HL-60 (cell line): ENCODE results near the gene PDE4A.

Source experiments
- DNase-seq, 2 experiments: peaks; one replicate each; pipeline ENCODE4 v3.0.0-alpha.2; 2010 to 2020; ENCODE audit warnings: low read depth in 1 of 2, low spot score in 1 of 2
- H3K27ac ChIP-seq: fragments of 250-450 bp; sonication (Bioruptor Pico); replicated peaks from 2 replicates; pipeline ENCODE4 v1.5.1; 2020; ENCODE audit warnings: mild to moderate bottlenecking, moderate library complexity
- H3K27me3 ChIP-seq: fragments of 250-450 bp; sonication (Bioruptor Pico); 2 replicates; pipeline ENCODE4 v1.5.1; 2021; ENCODE audit warnings: mild to moderate bottlenecking, moderate library complexity; ENCODE audit not compliant: insufficient read depth, poor library complexity, severe bottlenecking
- H3K4me3 ChIP-seq: replicated peaks from 2 replicates; pipeline ENCODE4 v1.5.1; 2011; ENCODE audit warnings: mild to moderate bottlenecking, control low read depth, low read length; ENCODE audit not compliant: insufficient read depth
- CTCF ChIP-seq: IDR thresholded peaks from one replicate; pipeline ENCODE4 v1.5.1; 2011; ENCODE audit warnings: low read length, control low read depth, inconsistent platforms; ENCODE audit not compliant: insufficient read depth
- GABPA ChIP-seq: IDR thresholded peaks from 2 replicates; pipeline ENCODE4 v1.6.1; 2012; ENCODE audit warnings: low read depth
- POLR2AphosphoS5 ChIP-seq: IDR thresholded peaks from 2 replicates; pipeline ENCODE4 v1.6.1; 2012; ENCODE audit warnings: low read depth
- REST ChIP-seq: IDR thresholded peaks from 2 replicates; pipeline ENCODE4 v1.6.1; 2012; ENCODE audit warnings: low read depth; ENCODE audit not compliant: insufficient replicate concordance
- SPI1 ChIP-seq: IDR thresholded peaks from 2 replicates; pipeline ENCODE4 v1.6.1; 2012; ENCODE audit warnings: low read depth, mild to moderate bottlenecking, borderline replicate concordance

PDE4A gene

DNA sequence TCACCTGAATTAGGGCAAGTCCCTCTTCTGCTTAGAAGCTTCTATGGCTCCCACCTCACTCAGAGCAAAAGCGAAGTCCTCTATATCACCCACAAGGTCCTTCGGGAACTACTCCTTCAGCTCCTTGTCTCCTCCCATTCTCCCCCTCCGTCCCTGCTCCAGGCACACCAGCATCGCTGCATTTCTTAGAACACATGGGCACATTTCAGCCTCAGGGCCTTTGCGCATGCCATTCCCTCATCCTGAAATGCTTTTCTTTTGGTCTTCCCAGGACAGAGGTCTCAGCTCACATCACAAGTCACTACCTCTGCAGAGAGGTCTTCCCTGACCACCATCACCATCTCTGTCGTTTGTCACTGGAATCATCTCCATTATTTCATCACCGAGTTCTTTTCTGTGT, 92.9 kb downstream of the PDE4A start:
- Histone ChIP-seq H3K27me3 (peaks cover 48% of the 10 kb centered on the region), H3K27ac (no peak overlapping the region), H3K4me3 (no peak overlapping the region)
- DNase-seq = no peak
- TF ChIP-seq CTCF (no peak), SPI1 (no peak)

GRCh38 chr19:10514211-10515145, 94.1 kb downstream of the PDE4A start:
- no peak for DNase-seq
- Histone ChIP-seq H3K4me3 (no peak overlapping the region), H3K27me3 (peaks cover 60% of the 10 kb centered on the region), H3K27ac (no peak overlapping the region)
- TF ChIP-seq SPI1 = no peak
- TF ChIP-seq POLR2AphosphoS5 = no peak
- no peak for TF ChIP-seq GABPA
- no peak for TF ChIP-seq REST
- no peak for TF ChIP-seq CTCF

DNA sequence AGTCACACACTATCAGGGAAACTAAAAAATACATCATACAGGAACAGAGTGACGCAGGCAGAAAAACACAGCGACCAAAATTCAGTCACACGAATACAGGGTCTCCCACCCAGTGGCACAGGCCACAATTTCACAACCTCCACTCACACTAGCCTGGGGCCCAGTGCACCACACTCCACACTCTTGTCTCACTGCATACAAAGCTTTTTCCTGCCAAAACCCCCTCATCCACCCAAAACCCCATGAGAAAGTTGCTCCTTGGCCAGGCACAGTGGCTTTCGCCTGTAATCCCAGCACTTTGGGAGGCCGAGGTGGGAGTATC, 95.7 kb downstream of the PDE4A start:
- Histone ChIP-seq H3K27me3 (peaks cover 71% of the 10 kb centered on the region), H3K4me3 (no peak overlapping the region), H3K27ac (no peak overlapping the region)
- no peak for DNase-seq
- TF ChIP-seq POLR2AphosphoS5 (no peak), REST (no peak), GABPA (no peak), SPI1 (no peak), CTCF (no peak)
